ENCODE results near the gene DMXL1. TPM values are rescaled to one million over a fixed set of nuclear protein-coding genes. Genes with fewer than 3 reads are reported as not detected.

Gene DMXL1
- polyA plus RNA-seq, 1 of the 3 experiments (the other 2 are of a cell fraction) = 6.6 TPM

GRCh38 chr5:119286511-119287488 is 215.9 kb downstream of the DMXL1 start:
- CTCF ChIA-PET = no interaction called here
- Histone ChIP-seq H3F3A (replicated peaks; ENCODE audit: insufficient read depth) (peaks cover 12% of the 10 kb centered on the region), H3K9me3 (no peaks in the 10 kb centered on the region), H2AFZ (ENCODE audit: low read depth) (no peak overlapping the region), H3K79me2 (ENCODE audit: insufficient read depth) (peaks cover 62% of the 10 kb centered on the region), H3K27ac (ENCODE audit: low read depth in 2 of 2, low read length in 1 of 2) (peak overlapping the region; percentile 45 to 86), H3K36me3 (replicated peaks in 1 of 2; ENCODE audit: control insufficient read depth in 1 of 2, insufficient read depth in 2 of 2, low read length in 1 of 2) (no peaks in the 10 kb centered on the region), H3K4me1 (ENCODE audit: control insufficient read depth in 1 of 2, insufficient read depth in 2 of 2, low read depth in 1 of 2, low read length in 1 of 2) (peaks cover 15 to 28% of the 10 kb centered on the region in 2 experiments), H3K9ac (0 out of 2 replicates have a peak overlapping the region, but pooled peaks have one; percentile 12), H3K4me2 (peak overlapping the region; percentile 73), H3K4me3 (ENCODE audit: low read depth in 2 of 2, low read length in 1 of 2) (peak overlapping the region in 1 of 2 experiments; percentile 20; a peak in 1 of 4 replicates), H3K9me2 (no peaks in the 10 kb centered on the region), H4K20me1 (ENCODE audit: insufficient read depth) (no peaks in the 10 kb centered on the region), H3K27me3 (ENCODE audit: insufficient read depth) (no peaks in the 10 kb centered on the region)
- DNase-seq = no peak
- WGBS (ENCODE audit: low lambda C conversion rate) = 92% methylated on average over 8 of the region's 8 CpGs
- POLR2A ChIA-PET = interaction anchor here (0.7 kb wide), 1 partner anchor 12 kb away, joined by 3 read pairs; no protein-coding TSS in a partner anchor
- TF ChIP-seq ELF1 (IDR thresholded peaks at IDR 0.05) (no peak), CHD2 (IDR thresholded peaks at IDR 0.05; ENCODE audit: low read length, partially characterized antibody) (no peak), FOXM1 (IDR thresholded peaks at IDR 0.05; ENCODE audit: low read depth) (no peak), ZBTB33 (IDR thresholded peaks at IDR 0.05; ENCODE audit: borderline replicate concordance, low read depth) (no peak)
- TF ChIP-seq, protein P1, sequence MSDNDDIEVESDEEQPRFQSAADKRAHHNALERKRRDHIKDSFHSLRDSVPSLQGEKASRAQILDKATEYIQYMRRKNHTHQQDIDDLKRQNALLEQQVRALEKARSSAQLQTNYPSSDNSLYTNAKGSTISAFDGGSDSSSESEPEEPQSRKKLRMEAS (IDR thresholded peaks at IDR 0.05; ENCODE audit: low read depth) = no peak
- TF ChIP-seq, protein P2, sequence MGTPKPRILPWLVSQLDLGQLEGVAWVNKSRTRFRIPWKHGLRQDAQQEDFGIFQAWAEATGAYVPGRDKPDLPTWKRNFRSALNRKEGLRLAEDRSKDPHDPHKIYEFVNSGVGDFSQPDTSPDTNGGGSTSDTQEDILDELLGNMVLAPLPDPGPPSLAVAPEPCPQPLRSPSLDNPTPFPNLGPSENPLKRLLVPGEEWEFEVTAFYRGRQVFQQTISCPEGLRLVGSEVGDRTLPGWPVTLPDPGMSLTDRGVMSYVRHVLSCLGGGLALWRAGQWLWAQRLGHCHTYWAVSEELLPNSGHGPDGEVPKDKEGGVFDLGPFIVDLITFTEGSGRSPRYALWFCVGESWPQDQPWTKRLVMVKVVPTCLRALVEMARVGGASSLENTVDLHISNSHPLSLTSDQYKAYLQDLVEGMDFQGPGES (IDR thresholded peaks at IDR 0.05; ENCODE audit: low read depth, low read length) = no peak

- Histone ChIP-seq H3K4me1 (ENCODE audit: control insufficient read depth in 1 of 2, insufficient read depth in 2 of 2, low read depth in 1 of 2, low read length in 1 of 2) (peaks cover 15 to 30% of the 10 kb centered on the region in 2 experiments), H3K4me2 (peak overlapping the region; percentile 73), H3K4me3 (ENCODE audit: low read depth in 2 of 2, low read length in 1 of 2) (peak overlapping the region in 1 of 2 experiments; percentile 20; a peak in 1 of 4 replicates), H3K79me2 (ENCODE audit: insufficient read depth) (peaks cover 59% of the 10 kb centered on the region), H2AFZ (ENCODE audit: low read depth) (no peak overlapping the region; the same call in 1 of the 2 replicates), H3K9me3 (no peaks in the 10 kb centered on the region), H3K9ac (peak overlapping the region; percentile 12; the same call in 1 of the 2 replicates), H4K20me1 (ENCODE audit: insufficient read depth) (no peaks in the 10 kb centered on the region), H3F3A (replicated peaks; ENCODE audit: insufficient read depth) (peaks cover 12% of the 10 kb centered on the region), H3K9me2 (no peaks in the 10 kb centered on the region), H3K27me3 (ENCODE audit: insufficient read depth) (no peaks in the 10 kb centered on the region), H3K36me3 (replicated peaks in 1 of 2; ENCODE audit: control insufficient read depth in 1 of 2, insufficient read depth in 2 of 2, low read length in 1 of 2) (no peaks in the 10 kb centered on the region), H3K27ac (ENCODE audit: low read depth in 2 of 2, low read length in 1 of 2) (peak overlapping the region; percentile 45 to 86)
- no peak for DNase-seq
- 14% methylated on average over 3 of the region's 3 CpGs for WGBS (ENCODE audit: low lambda C conversion rate)
- CTCF ChIA-PET = no interaction called here
- POLR2A ChIA-PET = no interaction called here
- TF ChIP-seq MEF2A (IDR thresholded peaks at IDR 0.05; ENCODE audit: borderline replicate concordance, low read depth) (no peak), JUND (IDR thresholded peaks at IDR 0.05) (0 out of 2 replicates have a peak, but pooled peaks have one; percentile 22), TCF12 (IDR thresholded peaks at IDR 0.05) (no peak), RAD21 (IDR thresholded peaks at IDR 0.05; ENCODE audit: low read length) (no peak), YY1 (IDR thresholded peaks at IDR 0.05; ENCODE audit: low read depth) (no peak), GATA2 (CRISPR knock-in tag; IDR thresholded peaks at IDR 0.05) (peak; percentile 72), FOXJ3 (CRISPR knock-in tag; IDR thresholded peaks at IDR 0.05) (no peak), USF1 (IDR thresholded peaks at IDR 0.05; ENCODE audit: borderline replicate concordance, low read depth) (no peak), NRF1 (IDR thresholded peaks at IDR 0.05; ENCODE audit: low read depth, low read length) (no peak), SMC3 (IDR thresholded peaks at IDR 0.05; ENCODE audit: low read depth, low read length) (no peak)
- TF ChIP-seq, protein P3, sequence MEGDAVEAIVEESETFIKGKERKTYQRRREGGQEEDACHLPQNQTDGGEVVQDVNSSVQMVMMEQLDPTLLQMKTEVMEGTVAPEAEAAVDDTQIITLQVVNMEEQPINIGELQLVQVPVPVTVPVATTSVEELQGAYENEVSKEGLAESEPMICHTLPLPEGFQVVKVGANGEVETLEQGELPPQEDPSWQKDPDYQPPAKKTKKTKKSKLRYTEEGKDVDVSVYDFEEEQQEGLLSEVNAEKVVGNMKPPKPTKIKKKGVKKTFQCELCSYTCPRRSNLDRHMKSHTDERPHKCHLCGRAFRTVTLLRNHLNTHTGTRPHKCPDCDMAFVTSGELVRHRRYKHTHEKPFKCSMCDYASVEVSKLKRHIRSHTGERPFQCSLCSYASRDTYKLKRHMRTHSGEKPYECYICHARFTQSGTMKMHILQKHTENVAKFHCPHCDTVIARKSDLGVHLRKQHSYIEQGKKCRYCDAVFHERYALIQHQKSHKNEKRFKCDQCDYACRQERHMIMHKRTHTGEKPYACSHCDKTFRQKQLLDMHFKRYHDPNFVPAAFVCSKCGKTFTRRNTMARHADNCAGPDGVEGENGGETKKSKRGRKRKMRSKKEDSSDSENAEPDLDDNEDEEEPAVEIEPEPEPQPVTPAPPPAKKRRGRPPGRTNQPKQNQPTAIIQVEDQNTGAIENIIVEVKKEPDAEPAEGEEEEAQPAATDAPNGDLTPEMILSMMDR (IDR thresholded peaks at IDR 0.05) = no peak
- TF ChIP-seq, protein P4, sequence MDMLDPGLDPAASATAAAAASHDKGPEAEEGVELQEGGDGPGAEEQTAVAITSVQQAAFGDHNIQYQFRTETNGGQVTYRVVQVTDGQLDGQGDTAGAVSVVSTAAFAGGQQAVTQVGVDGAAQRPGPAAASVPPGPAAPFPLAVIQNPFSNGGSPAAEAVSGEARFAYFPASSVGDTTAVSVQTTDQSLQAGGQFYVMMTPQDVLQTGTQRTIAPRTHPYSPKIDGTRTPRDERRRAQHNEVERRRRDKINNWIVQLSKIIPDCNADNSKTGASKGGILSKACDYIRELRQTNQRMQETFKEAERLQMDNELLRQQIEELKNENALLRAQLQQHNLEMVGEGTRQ (IDR thresholded peaks at IDR 0.05; ENCODE audit: borderline replicate concordance, low read depth, low read length) = no peak
Measured at GRCh38 chr5:119287547-119288111, 216.7 kb downstream of the DMXL1 start.
